Measurements from ENCODE around the gene GNAI3. TPM values are rescaled to one million over a fixed set of nuclear protein-coding genes. Genes with fewer than 3 reads are reported as not detected.

The GNAI3 gene
- total RNA-seq (1 to 10 TPM; 2.1 to 3.6 (median 2.8) TPM), polyA plus RNA-seq (1 to 10 TPM; 1.6 to 2.2 TPM)
- long read RNA-seq, donor 1, full-length matches to known transcripts, result 31 of 33 reads
- long read RNA-seq, donor 1, partial matches to known transcripts, result 1 of 33 reads
- long read RNA-seq, donor 1, other reads (novel, unspliced or antisense), result 1 of 33 reads
- long read RNA-seq, donor 2, full-length matches to known transcripts, result 24 of 29 reads
- long read RNA-seq, donor 2, partial matches to known transcripts, result 2 of 29 reads
- long read RNA-seq, donor 2, other reads (novel, unspliced or antisense), result 3 of 29 reads
- long read RNA-seq, donor 3, full-length matches to known transcripts, result 95 of 108 reads
- long read RNA-seq, donor 3, partial matches to known transcripts, result 6 of 108 reads
- long read RNA-seq, donor 3, other reads (novel, unspliced or antisense), result 7 of 108 reads

GRCh38 chr1:109548321-109549267, at the start of gene GNAI3:
GNAI3 (plus strand) TSS chr1:109548615; CDS start chr1:109548721, 106 bp downstream.
- WGBS, 2 donors, result 0 to 1% methylated on average over 68 of the region's 68 CpGs
- peaks cover 0 to 62% (median 46%) of the 10 kb centered on the region in 9 donors for H3K4me1 ChIP-seq

GRCh38 chr1:109499081-109499480, 49.3 kb upstream of the GNAI3 start:
- Histone ChIP-seq H3K36me3 (peaks cover 0 to 69% (median 8%) of the 10 kb centered on the region in 9 donors), H3K27me3 (no peaks in the 10 kb centered on the region), H3K4me3 (no peak overlapping the region), H3K4me1 (peaks cover 0 to 46% (median 9%) of the 10 kb centered on the region in 9 donors), H3K27ac (no peak overlapping the region), H3K9me3 (no peaks in the 10 kb centered on the region)
- intact Hi-C loops (cut with DNase I), result no loop called here
- DNase-seq (no peak), ATAC-seq (no peak)
- TF ChIP-seq CTCF (IDR thresholded peaks at IDR 0.05), result no peak
- WGBS, 2 donors, result 84 to 86% methylated on average over 7 of the region's 7 CpGs

More at GRCh38 chr1:109548321-109549267, at the start of gene GNAI3:
- Histone ChIP-seq H3K4me3 (peak within 1 kb of the TSS; percentile 69 to 96 (median 88)), H3K27me3 (no peaks in the 10 kb centered on the region), H3K27ac (peak within 1 kb of the TSS; percentile 61 to 98 (median 95)), H3K9me3 (no peaks in the 10 kb centered on the region), H3K36me3 (no peaks in the 10 kb centered on the region)
- TF ChIP-seq CTCF (IDR thresholded peaks at IDR 0.05), result no peak
- peak; percentile 95 to 97 for DNase-seq
- peak; percentile 96 to 99 (median 98) for ATAC-seq
- intact Hi-C loops (cut with DNase I), result loop anchor here (2.0 to 10.0 kb wide), 8 partner anchors 74 to 436 kb away; partner anchors contain the start of gene AHCYL1 (in 7 of the 10)

GRCh38 chr1:109499661-109500536, 48.5 kb upstream of the GNAI3 start:
- Histone ChIP-seq H3K4me3 (no peak overlapping the region), H3K9me3 (no peaks in the 10 kb centered on the region), H3K27me3 (no peaks in the 10 kb centered on the region), H3K27ac (peak overlapping the region in 1 of 10 donors; percentile 20), H3K4me1 (peaks cover 0 to 40% (median 4%) of the 10 kb centered on the region in 9 donors), H3K36me3 (peaks cover 0 to 77% (median 8%) of the 10 kb centered on the region in 9 donors)
- TF ChIP-seq CTCF (IDR thresholded peaks at IDR 0.05), result peak in 7 of 9 donors; percentile 22 to 51 (median 40)
- 77 to 78% methylated on average over 4 of the region's 4 CpGs for WGBS, 2 donors
- intact Hi-C loops (cut with DNase I), result no loop called here
- DNase-seq, result no peak
- peak in 1 of 8 donors; percentile 26 for ATAC-seq
